Esophagus squamous epithelium (tissue), 5 donors: ENCODE measurements around the gene MAP3K8. TPM values are rescaled to one million over a fixed set of nuclear protein-coding genes. Genes with fewer than 3 reads are reported as not detected.

ENCODE experiments used
- DNase-seq: peaks from one replicate; lab custom pipeline; 2025; lab: John Stamatoyannopoulos, UW
- H3K27ac ChIP-seq, 4 donors: fragments of 200-600 bp; sonication (generic); one replicate each; pipeline ENCODE4 v1.5.1; 2016 to 2019; ENCODE audit warnings: mild to moderate bottlenecking in 1 of 4
- H3K27me3 ChIP-seq, 4 donors: fragments of 200-600 bp; sonication (generic); 1 replicate in 3 of 4; 2 replicates in 1 of 4; pipeline versions ENCODE4 v1.5.1 to v1.6.0; 2017 to 2021; ENCODE audit warnings: antibody characterized with exemption in 1 of 4
- H3K36me3 ChIP-seq, 3 donors: fragments of 200-600 bp; sonication (generic); one replicate each; pipeline ENCODE4 v1.5.1; 2016 to 2019
- H3K4me1 ChIP-seq, 3 donors: fragments of 200-600 bp; sonication (generic); one replicate each; pipeline ENCODE4 v1.5.1; 2017 to 2019
- H3K4me3 ChIP-seq, 4 donors: fragments of 200-600 bp; sonication (generic); 1 replicate in 3 of 4; 2 replicates in 1 of 4; pipeline ENCODE4 v1.5.1; 2016 to 2019; ENCODE audit warnings: mild to moderate bottlenecking in 2 of 4, moderate library complexity in 1 of 4
- H3K9me3 ChIP-seq, 3 donors: fragments of 200-600 bp; sonication (generic); one replicate each; pipeline ENCODE4 v1.5.1; 2016 to 2019
- POLR2A ChIP-seq, 4 donors: fragments of 450-650 bp; IDR thresholded peaks; one replicate each; pipeline ENCODE4 v1.6.1; 2017; ENCODE audit warnings: antibody characterized with exemption in 4 of 4, mild to moderate bottlenecking in 4 of 4, moderate library complexity in 3 of 4
- WGBS, 2 donors: methylation state at CpG; one replicate each; pipeline ENCODE4 v1.1.5; 2018; 5-methylcytosine and 5-hydroxymethylcytosine counted together
- intact Hi-C: fragments of 100-400 bp; cut with DNase I; formaldehyde crosslinking; loops from one replicate; pipeline ENCODE4 v1.15.0; 2022
- total RNA-seq, 4 donors: library from RNA; depleted of rRNA; stranded (reverse); fragments of >200 nt; gene quantifications; one replicate each; pipeline ENCODE4 v1.1.0, GENCODE V29; 2016
- TF ChIP-seq, protein P1 (sequence below), 6 experiments: fragments of 450-650 bp in 4 of 6; fragments of 200-600 bp in 2 of 6; sonication (generic) in 2 of 6; IDR thresholded peaks; one replicate each; pipeline ENCODE4 v1.5.1; 2016 to 2019; ENCODE audit warnings: antibody characterized with exemption in 6 of 6, mild to moderate bottlenecking in 4 of 6, moderate library complexity in 4 of 6
- donor health status: DM: yes; HTN: yes; CAD: no.

The MAP3K8 gene
- total RNA-seq, 4 donors from 2014 or later = 9.4 to 20.6 (median 17.9) TPM

DNA sequence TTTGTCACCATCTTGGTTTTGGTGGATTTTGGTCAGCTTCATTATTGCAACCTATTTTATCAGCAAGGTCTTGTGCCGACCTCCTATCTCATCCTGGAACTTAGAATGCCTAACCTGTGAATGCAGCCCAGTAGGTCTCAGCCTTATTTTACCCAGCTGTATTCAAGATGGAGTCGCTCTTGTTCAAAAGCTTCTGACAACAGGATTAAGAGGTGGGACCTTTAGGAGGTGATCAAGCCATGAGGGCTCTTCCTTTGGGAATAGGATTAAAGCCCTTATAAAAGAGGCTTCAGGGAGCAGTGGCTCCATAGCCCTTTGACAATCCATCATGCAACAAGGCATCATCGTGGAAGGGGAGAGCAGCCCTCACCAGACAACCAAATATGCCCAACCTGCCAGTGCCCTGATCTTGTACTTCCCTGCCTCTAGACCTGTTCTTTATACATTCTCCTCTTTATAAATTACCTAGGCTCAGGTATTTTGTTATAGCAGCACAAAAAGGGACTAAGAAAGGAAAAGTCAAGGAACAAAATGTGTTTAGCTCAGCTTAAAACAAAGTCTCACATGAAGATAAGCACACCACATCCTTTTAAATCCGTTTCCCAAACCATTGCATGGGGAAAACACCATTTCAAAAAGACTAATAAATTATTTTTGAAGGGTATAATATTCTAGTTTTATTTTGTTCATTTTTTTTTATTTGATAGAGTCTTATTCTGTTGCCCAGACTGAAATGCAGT is 8.5 kb upstream of the MAP3K8 start:
- Histone ChIP-seq H3K27ac (no peak overlapping the region), H3K36me3 (no peaks in the 10 kb centered on the region), H3K4me3 (no peak overlapping the region), H3K4me1 (peaks cover 7 to 35% (median 12%) of the 10 kb centered on the region in 3 donors), H3K9me3 (no peaks in the 10 kb centered on the region), H3K27me3 (no peaks in the 10 kb centered on the region)
- WGBS, 2 donors = 66 to 81% methylated on average over 4 of the region's 4 CpGs
- intact Hi-C loops = no loop called here
- no peak for DNase-seq
- TF ChIP-seq POLR2A (IDR thresholded peaks at IDR 0.05) = no peak
- TF ChIP-seq, protein P1, sequence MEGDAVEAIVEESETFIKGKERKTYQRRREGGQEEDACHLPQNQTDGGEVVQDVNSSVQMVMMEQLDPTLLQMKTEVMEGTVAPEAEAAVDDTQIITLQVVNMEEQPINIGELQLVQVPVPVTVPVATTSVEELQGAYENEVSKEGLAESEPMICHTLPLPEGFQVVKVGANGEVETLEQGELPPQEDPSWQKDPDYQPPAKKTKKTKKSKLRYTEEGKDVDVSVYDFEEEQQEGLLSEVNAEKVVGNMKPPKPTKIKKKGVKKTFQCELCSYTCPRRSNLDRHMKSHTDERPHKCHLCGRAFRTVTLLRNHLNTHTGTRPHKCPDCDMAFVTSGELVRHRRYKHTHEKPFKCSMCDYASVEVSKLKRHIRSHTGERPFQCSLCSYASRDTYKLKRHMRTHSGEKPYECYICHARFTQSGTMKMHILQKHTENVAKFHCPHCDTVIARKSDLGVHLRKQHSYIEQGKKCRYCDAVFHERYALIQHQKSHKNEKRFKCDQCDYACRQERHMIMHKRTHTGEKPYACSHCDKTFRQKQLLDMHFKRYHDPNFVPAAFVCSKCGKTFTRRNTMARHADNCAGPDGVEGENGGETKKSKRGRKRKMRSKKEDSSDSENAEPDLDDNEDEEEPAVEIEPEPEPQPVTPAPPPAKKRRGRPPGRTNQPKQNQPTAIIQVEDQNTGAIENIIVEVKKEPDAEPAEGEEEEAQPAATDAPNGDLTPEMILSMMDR (IDR thresholded peaks at IDR 0.05) = no peak

DNA sequence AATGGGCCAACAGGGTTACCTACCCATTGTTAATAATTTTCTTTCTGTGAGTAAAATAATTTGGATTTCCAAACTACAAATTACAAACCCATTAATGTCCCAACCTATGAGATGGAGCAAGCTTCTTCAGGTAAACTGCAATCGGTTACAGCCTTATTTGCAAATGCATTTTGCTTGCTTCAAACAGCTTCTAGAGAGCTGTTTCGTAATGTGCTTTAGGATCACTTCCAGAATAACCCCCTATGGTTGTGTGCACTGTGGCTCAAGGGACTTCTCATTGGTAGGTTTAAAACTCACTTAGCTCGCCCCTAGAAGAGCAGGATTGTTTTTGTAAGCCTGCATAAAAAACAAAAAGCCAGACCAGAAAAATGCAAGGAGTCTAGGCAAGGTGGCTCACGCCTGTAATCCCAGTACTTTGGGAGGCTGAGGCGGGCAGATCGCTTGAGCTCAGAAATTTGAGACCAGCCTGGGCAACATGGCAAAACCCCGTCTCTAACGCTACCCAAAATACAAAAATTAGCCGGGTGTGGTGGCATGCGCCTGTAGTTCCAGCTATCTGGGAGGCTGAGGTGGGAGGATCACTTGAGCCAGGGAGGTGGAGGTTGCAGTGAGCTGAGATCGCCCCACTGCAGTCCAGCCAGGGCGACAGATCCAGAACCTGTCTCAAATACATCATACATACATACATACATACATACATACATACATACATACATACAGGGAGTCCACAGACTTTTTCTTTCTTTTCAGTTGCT is 3.3 kb upstream of the MAP3K8 start:
- H3K27ac ChIP-seq = peak overlapping the region; percentile 85 to 100 (median 99)
- no peak overlapping the region for H3K4me3 ChIP-seq
- intact Hi-C loops = no loop called here
- peaks cover 5 to 44% (median 17%) of the 10 kb centered on the region in 3 donors for H3K4me1 ChIP-seq
- no peaks in the 10 kb centered on the region for H3K27me3 ChIP-seq
- no peaks in the 10 kb centered on the region for H3K9me3 ChIP-seq
- TF ChIP-seq, protein P1 (IDR thresholded peaks at IDR 0.05) = no peak
- no peak for TF ChIP-seq POLR2A (IDR thresholded peaks at IDR 0.05)
- H3K36me3 ChIP-seq = no peaks in the 10 kb centered on the region
- DNase-seq = no peak
- 83 to 90% methylated on average over 12 of the region's 12 CpGs for WGBS, 2 donors

DNA sequence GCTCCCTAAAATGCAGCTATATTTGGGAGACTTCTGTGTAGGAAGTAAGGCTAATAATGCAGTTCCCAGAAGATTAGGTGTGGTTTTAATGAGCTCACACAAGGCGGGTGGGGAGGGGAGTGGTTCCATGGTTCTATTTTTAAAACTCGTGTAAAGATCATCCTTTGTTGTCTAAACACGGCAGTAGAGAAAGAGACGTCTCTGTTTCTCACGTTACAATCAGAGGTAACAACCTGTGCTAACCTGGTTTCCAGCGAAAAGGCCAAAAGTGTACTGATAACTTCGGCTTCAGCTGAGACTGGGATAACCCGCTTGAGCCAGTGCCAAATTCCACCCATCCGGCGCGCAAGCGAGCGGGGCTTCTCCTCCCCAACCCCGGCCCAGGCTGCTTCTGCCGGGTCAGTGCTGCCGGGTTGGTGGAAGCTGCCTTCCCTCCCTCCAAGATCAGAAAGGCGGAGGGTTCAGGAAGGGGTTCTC is 2.5 kb upstream of the MAP3K8 start:
- TF ChIP-seq, protein P1 (IDR thresholded peaks at IDR 0.05) = no peak
- TF ChIP-seq POLR2A (IDR thresholded peaks at IDR 0.05) = peak in 1 of 4 donors; percentile 32
- Histone ChIP-seq H3K27ac (peak overlapping the region; percentile 85 to 100 (median 99)), H3K9me3 (no peaks in the 10 kb centered on the region), H3K4me3 (peak overlapping the region; percentile 3 to 51 (median 31)), H3K36me3 (no peaks in the 10 kb centered on the region), H3K4me1 (peaks cover 6 to 51% (median 17%) of the 10 kb centered on the region in 3 donors), H3K27me3 (no peaks in the 10 kb centered on the region)
- DNase-seq = no peak
- intact Hi-C loops = no loop called here
- WGBS, 2 donors = 32 to 41% methylated on average over 6 to 15 of the region's 17 CpGs

DNA sequence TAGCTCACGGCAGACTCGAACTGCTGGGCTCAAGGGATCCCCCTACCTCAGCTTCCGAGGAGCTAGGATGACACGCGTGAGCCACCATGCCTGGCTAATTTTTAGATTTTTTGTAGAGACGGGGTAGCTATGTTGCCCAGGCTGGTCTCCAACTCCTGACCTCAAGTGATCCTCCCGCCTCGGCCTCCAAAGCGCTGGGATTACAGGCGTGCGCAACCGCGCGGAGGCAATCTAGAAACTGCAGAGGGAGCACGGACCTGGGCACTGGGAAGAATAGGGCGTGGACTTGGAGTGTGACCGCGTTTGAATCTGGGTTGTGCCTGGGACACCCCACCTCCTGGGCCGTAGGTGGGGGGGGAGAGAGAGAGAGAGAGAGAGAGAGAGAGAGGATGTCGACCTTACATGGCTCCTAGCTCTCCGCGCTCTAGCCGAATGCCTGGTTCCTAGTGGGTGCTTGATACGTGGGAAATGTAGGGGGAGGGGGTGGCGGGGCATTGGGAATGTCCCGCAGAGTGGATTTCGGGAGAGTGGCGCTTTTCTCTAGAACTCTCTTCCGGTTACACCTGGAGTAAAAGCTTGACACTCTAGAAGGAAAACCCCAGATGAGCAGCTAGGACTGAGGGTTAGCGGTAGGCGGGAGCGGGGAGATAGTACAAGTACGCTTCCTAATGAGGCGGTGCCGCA is 1.2 kb upstream of the MAP3K8 start:
- peaks cover 16 to 62% (median 25%) of the 10 kb centered on the region in 3 donors for H3K4me1 ChIP-seq
- 19 to 31% methylated on average over 15 to 26 of the region's 35 CpGs for WGBS, 2 donors
- intact Hi-C loops = no loop called here
- no peaks in the 10 kb centered on the region for H3K9me3 ChIP-seq
- peak overlapping the region; percentile 76 to 96 (median 90) for H3K4me3 ChIP-seq
- H3K27ac ChIP-seq = peak overlapping the region; percentile 98 to 100 (median 99)
- DNase-seq = no peak
- H3K27me3 ChIP-seq = no peaks in the 10 kb centered on the region
- TF ChIP-seq, protein P1 (IDR thresholded peaks at IDR 0.05) = peak in 1 of 6 experiments; percentile 17
- TF ChIP-seq POLR2A (IDR thresholded peaks at IDR 0.05) = no peak
- no peaks in the 10 kb centered on the region for H3K36me3 ChIP-seq
